Adrenal gland (tissue), 5 donors: ENCODE data around the gene KIF21B.

Experiments
- CTCF ChIP-seq, 6 experiments: fragments of 450-650 bp in 4 of 6; fragments of 200-600 bp in 2 of 6; sonication (generic) in 1 of 6; IDR thresholded peaks; 1 replicate in 5 of 6; 2 replicates in 1 of 6; pipeline versions ENCODE4 v1.5.1 to v1.8.0; 2016 to 2021; ENCODE audit warnings: antibody characterized with exemption in 6 of 6, mild to moderate bottlenecking in 2 of 6, moderate library complexity in 1 of 6
- POLR2A ChIP-seq, 2 donors: fragments of 450-650 bp; IDR thresholded peaks; one replicate each; pipeline ENCODE4 v1.6.1; 2017; ENCODE audit warnings: antibody characterized with exemption in 2 of 2, mild to moderate bottlenecking in 2 of 2, moderate library complexity in 1 of 2
- donor health status: DM: no; HTN: no; CAD: no.

GRCh38 chr1:201000391-201000790 is 23.1 kb downstream of the KIF21B start:
- no peak for TF ChIP-seq CTCF (IDR thresholded peaks at IDR 0.05)
- no peak for TF ChIP-seq POLR2A (IDR thresholded peaks at IDR 0.05)
